K562 (cell line): ENCODE data around the gene GZMM. TPM values are rescaled to one million over a fixed set of nuclear protein-coding genes. Genes with fewer than 3 reads are reported as not detected.

Source experiments
- ADNP ChIP-seq: fragments of 200-800 bp; sonication (Bioruptor generic); IDR thresholded peaks from 2 replicates; pipeline ENCODE4 v1.6.1; 2016; ENCODE audit warnings: missing genetic modification characterization, missing compliant biosample characterization
- ARID1B ChIP-seq: fragments of 450-650 bp; IDR thresholded peaks from 2 replicates; pipeline ENCODE4 v1.6.1; 2016; ENCODE audit warnings: antibody characterized with exemption, mild to moderate bottlenecking, inconsistent platforms
- ARID2 ChIP-seq: fragments of 450-650 bp; IDR thresholded peaks from 2 replicates; pipeline ENCODE4 v1.6.1; 2017; ENCODE audit warnings: antibody characterized with exemption, mild to moderate bottlenecking
- CBX1 ChIP-seq: sonication (generic); IDR thresholded peaks from 2 replicates; pipeline ENCODE4 v1.6.1; 2016; ENCODE audit warnings: antibody characterized with exemption, low read depth, mild to moderate bottlenecking
- CHD4 ChIP-seq: fragments of 200-600 bp; sonication (generic); IDR thresholded peaks from 3 replicates; pipeline ENCODE4 v1.6.1; 2012; ENCODE audit warnings: low read depth, mild to moderate bottlenecking, mixed read lengths, low read length, inconsistent platforms; ENCODE audit not compliant: insufficient read depth, insufficient replicate concordance, poor library complexity, severe bottlenecking
- CLOCK ChIP-seq: fragments of 250-450 bp; sonication (Bioruptor Pico); IDR thresholded peaks from 2 replicates; pipeline ENCODE4 v1.4.0; 2020; ENCODE audit warnings: mild to moderate bottlenecking, moderate library complexity, borderline replicate concordance
- DPF2 ChIP-seq: fragments of 450-650 bp; IDR thresholded peaks from 2 replicates; pipeline ENCODE4 v1.6.1; 2016
- GTF3C2 ChIP-seq: IDR thresholded peaks from 3 replicates; pipeline ENCODE4 v1.6.1; 2011; ENCODE audit warnings: borderline replicate concordance, mild to moderate bottlenecking, moderate library complexity; ENCODE audit not compliant: insufficient read length; ENCODE audit errors: extremely low read depth
- ILK ChIP-seq: fragments of 450-650 bp; IDR thresholded peaks from 2 replicates; pipeline ENCODE4 v1.6.1; 2016; ENCODE audit warnings: missing genetic modification characterization, low read depth, mild to moderate bottlenecking, missing compliant biosample characterization, moderate library complexity, borderline replicate concordance
- KDM1A ChIP-seq, 2 experiments: fragments of 450-650 bp; IDR thresholded peaks; 2 replicates each; pipeline ENCODE4 v1.6.1; 2016; ENCODE audit warnings: mild to moderate bottlenecking in 2 of 2
- MAX ChIP-seq: sonication (generic); formaldehyde crosslinking; IDR thresholded peaks from 2 replicates; pipeline ENCODE4 v1.9.0; 2022; ENCODE audit warnings: mild to moderate bottlenecking, missing genetic modification reagents
- MCM5 ChIP-seq: fragments of 450-650 bp; IDR thresholded peaks from 2 replicates; pipeline ENCODE4 v1.6.1; 2016; ENCODE audit warnings: low read depth
- NFIC ChIP-seq: fragments of 450-650 bp; IDR thresholded peaks from 2 replicates; pipeline ENCODE4 v1.6.1; 2017; ENCODE audit warnings: mild to moderate bottlenecking, inconsistent platforms
- RAD51 ChIP-seq: fragments of 450-650 bp; IDR thresholded peaks from 2 replicates; pipeline ENCODE4 v1.7.1; 2016; ENCODE audit warnings: low read depth, mild to moderate bottlenecking, borderline replicate concordance
- SMC3 ChIP-seq: conservative IDR thresholded peaks from 2 replicates; pipeline ENCODE4 v1.6.1; 2011; ENCODE audit warnings: low read depth, low read length, improper control_type of control experiment; ENCODE audit not compliant: insufficient read depth
- STAG1 ChIP-seq: sonication (generic); formaldehyde crosslinking; IDR thresholded peaks from 2 replicates; pipeline ENCODE4 v1.5.0; 2020; ENCODE audit warnings: missing genetic modification reagents, borderline replicate concordance
- THRB ChIP-seq: fragments of 450-650 bp; formaldehyde crosslinking; conservative IDR thresholded peaks from 2 replicates; pipeline ENCODE4 v1.4.0; 2022; ENCODE audit warnings: mild to moderate bottlenecking, missing genetic modification characterization
- XRCC3 ChIP-seq: fragments of 450-650 bp; IDR thresholded peaks from 2 replicates; pipeline ENCODE4 v1.6.1; 2017; ENCODE audit warnings: mild to moderate bottlenecking, moderate library complexity
- ZFX ChIP-seq: sonication (generic); formaldehyde crosslinking; IDR thresholded peaks from 2 replicates; pipeline ENCODE4 v1.8.0; 2022; ENCODE audit warnings: mild to moderate bottlenecking, missing genetic modification reagents, moderate library complexity
- ZNF24 ChIP-seq: fragments of 450-650 bp; IDR thresholded peaks from 2 replicates; pipeline ENCODE4 v1.6.1; 2016
- ZNF57 ChIP-seq: fragments of 450-650 bp; formaldehyde crosslinking; IDR thresholded peaks from 2 replicates; pipeline ENCODE4 v1.4.0; 2020; ENCODE audit warnings: mild to moderate bottlenecking, moderate library complexity
- ZNF75A ChIP-seq: fragments of 450-650 bp; formaldehyde crosslinking; IDR thresholded peaks from 2 replicates; pipeline ENCODE4 v1.4.0; 2020; ENCODE audit warnings: mild to moderate bottlenecking
- polyA plus RNA-seq, 8 experiments: library from polyadenylated mRNA; depleted of rRNA in 4 of 8; stranded (reverse) in 5 of 8; unstranded in 3 of 8; fragments of >200 nt; fragmentation: Nextera tagmentation in 2 of 8; fragmentation: Illumina TruSeq in 1 of 8; extraction: Ambion mirVana in 2 of 8; extraction: Trizol in 1 of 8; gene quantifications; 2 replicates each; pipeline versions ENCODE4 v1.2.1 to v1.2.3, GENCODE V29; 2011 to 2014; ENCODE audit warnings: inconsistent platforms in 1 of 8, missing spikeins in 1 of 8
- total RNA-seq, 7 experiments: library from RNA; depleted of rRNA in 6 of 7; stranded (reverse); fragments of >200 nt in 6 of 7; fragmentation: Illumina TruSeq in 2 of 7; extraction: Trizol in 2 of 7; gene quantifications; 2 replicates each; pipeline versions ENCODE4 v1.2.1 to v1.2.3, GENCODE V29; 2011 to 2021; ENCODE audit warnings: low replicate concordance in 1 of 7

GZMM gene
- total and polyA plus RNA-seq, 9 of the 15 experiments (the other 6 are each of a cell fraction or from before 2014, with no cell fraction given) = 0.08 to 2.6 (median 0.70) TPM; not detected in 2

DNA sequence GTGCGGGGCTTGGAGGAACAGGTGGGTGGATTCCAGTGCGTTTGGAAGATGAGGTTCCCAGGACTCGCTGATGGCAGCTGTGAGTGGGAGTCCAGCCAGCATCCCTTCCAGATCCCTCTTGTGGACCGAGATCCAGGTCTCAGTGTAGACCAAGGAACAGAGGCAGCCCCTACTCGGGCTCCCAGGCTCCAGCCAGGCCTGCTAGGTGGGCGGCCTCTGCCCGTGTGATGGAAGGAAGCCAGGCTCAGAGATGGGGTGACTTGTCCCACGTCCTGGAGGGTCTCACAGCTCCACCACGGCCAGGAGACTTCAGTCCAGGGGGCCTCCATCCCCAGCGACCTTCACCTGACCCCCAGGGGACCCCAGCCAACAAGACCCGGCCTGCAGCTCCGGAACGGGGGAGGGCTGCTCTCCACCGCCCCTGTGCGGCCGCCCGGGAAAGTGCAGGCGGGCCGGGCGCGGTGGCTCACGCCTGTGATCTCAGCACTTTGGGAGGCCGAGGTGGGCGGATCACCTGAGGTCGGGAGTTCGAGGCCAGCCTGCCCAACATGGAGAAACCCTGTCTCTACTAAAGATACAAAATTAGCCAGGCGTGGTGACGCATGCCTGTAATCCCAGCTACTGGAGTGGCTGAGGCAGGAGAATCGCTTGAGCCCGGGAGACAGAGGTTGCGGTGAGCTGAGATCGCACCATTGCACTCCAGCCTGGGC, 48.3 kb upstream of the GZMM start (continued):
- TF ChIP-seq ILK (no peak), GTF3C2 (peak; percentile 49), CLOCK (CRISPR knock-in tag) (no peak), STAG1 (0 out of 2 replicates have a peak, but pooled peaks have one; percentile 19), NFIC (peak; percentile 41), XRCC3 (no peak), THRB (CRISPR knock-in tag) (0 out of 2 replicates have a peak, but pooled peaks have one; percentile 10), MAX (CRISPR knock-in tag) (no peak), ARID1B (peak; percentile 24; the same call in 1 of the 2 replicates), CHD4 (peak; percentile 35), ZNF24 (0 out of 2 replicates have a peak, but pooled peaks have one; percentile 29), ZFX (CRISPR knock-in tag) (peak; percentile 45), ZNF57 (no peak), MCM5 (no peak), DPF2 (no peak), ARID2 (0 out of 2 replicates have a peak, but pooled peaks have one; percentile 7), KDM1A (IDR thresholded peaks at IDR 0.05) (peak; percentile 60 to 79; a peak in 3 of 4 replicates), ADNP (tag) (peak; percentile 90), SMC3 (0 out of 2 replicates have a peak, but pooled peaks have one; percentile 24), CBX1 (peak; percentile 97), ZNF75A (CRISPR knock-in tag) (no peak), RAD51 (no peak)
